HL-60 (cell line): Measurements from ENCODE around the gene WASF1.

Experiments used
- CTCF ChIP-seq: IDR thresholded peaks from one replicate; pipeline ENCODE4 v1.5.1; 2011; ENCODE audit warnings: low read length, control low read depth, inconsistent platforms; ENCODE audit not compliant: insufficient read depth
- GABPA ChIP-seq: IDR thresholded peaks from 2 replicates; pipeline ENCODE4 v1.6.1; 2012; ENCODE audit warnings: low read depth
- TF ChIP-seq, protein P1 (sequence below): IDR thresholded peaks from 2 replicates; pipeline ENCODE4 v1.6.1; 2012; ENCODE audit warnings: low read depth; ENCODE audit not compliant: insufficient replicate concordance

DNA sequence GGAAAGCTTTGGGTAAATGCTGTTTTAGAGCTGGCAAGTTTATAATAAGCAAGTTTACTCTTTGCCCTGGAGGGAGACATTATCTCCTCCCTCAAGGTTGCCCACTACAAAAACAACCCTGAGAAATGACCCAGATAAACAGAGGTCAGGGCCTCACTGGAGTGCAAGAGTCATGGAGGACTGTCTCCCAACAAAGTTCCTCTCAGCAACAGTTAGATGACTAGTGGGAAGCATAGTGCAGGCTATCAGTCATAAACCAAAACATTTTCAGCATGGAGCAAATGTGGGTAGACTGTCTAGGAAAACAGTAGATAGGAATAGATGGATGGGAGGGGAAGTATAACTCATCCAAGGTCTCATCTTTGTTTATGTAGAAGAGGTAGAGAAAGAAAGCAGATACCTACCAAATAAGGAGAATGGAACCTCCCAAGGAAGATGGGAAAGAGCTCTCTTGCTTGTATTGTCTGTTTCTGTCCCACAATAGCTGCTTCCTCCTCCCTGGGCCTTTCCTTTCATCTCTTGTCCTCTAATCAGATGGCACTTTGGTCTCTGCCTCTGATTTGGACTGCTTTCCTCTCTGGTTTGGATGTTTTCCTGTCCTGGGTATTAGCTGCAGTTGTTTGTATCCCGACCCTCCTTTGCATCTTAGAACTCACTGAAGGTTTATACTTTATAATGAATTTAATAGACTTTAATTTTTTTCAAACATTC lies 95.4 kb downstream of the WASF1 start:
- TF ChIP-seq CTCF (no peak), GABPA (no peak)
- TF ChIP-seq, protein P1, sequence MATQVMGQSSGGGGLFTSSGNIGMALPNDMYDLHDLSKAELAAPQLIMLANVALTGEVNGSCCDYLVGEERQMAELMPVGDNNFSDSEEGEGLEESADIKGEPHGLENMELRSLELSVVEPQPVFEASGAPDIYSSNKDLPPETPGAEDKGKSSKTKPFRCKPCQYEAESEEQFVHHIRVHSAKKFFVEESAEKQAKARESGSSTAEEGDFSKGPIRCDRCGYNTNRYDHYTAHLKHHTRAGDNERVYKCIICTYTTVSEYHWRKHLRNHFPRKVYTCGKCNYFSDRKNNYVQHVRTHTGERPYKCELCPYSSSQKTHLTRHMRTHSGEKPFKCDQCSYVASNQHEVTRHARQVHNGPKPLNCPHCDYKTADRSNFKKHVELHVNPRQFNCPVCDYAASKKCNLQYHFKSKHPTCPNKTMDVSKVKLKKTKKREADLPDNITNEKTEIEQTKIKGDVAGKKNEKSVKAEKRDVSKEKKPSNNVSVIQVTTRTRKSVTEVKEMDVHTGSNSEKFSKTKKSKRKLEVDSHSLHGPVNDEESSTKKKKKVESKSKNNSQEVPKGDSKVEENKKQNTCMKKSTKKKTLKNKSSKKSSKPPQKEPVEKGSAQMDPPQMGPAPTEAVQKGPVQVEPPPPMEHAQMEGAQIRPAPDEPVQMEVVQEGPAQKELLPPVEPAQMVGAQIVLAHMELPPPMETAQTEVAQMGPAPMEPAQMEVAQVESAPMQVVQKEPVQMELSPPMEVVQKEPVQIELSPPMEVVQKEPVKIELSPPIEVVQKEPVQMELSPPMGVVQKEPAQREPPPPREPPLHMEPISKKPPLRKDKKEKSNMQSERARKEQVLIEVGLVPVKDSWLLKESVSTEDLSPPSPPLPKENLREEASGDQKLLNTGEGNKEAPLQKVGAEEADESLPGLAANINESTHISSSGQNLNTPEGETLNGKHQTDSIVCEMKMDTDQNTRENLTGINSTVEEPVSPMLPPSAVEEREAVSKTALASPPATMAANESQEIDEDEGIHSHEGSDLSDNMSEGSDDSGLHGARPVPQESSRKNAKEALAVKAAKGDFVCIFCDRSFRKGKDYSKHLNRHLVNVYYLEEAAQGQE = no peak
